ENCODE measurements around the gene RBM19. TPM values are rescaled to one million over a fixed set of nuclear protein-coding genes. Genes with fewer than 3 reads are reported as not detected.

Gene RBM19
- total and polyA plus RNA-seq, 2 donors (not counting 3 experiments of a cell fraction or from before 2014, with no cell fraction given): 13.2 to 34.4 TPM

DNA sequence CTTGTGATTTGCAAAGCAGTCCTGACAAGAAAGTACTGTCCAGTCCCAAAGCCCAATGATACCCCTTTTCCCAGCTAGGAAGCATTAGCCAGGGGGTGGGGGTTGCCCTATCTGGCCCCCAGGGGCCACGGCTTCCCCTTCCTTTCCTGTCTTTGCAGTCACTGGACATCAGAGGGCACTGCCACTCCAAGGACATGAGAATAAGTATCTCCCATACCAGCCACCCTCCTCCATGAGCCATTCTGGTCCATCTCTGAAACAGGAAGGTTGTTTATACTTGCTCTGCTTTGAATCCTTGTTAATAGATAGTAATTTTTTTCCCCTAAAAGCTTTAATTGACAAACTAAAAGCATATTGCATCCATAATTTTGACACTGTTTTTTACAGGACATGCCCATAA, 29.7 kb downstream of the RBM19 start:
- DNase-seq (ENCODE audit: low read depth, low spot score): no peak
- Histone ChIP-seq H3K9ac (replicated peaks; ENCODE audit: extremely low read depth, insufficient read depth, low read length) (no peak overlapping the region), H3K9me1 (replicated peaks; ENCODE audit: control insufficient read depth, extremely low read depth, insufficient read depth, low read length) (no peaks in the 10 kb centered on the region), H3K4me2 (ENCODE audit: insufficient read depth, low read length) (no peak overlapping the region), H3K4me3 (replicated peaks in 1 of 3; ENCODE audit: insufficient read depth in 1 of 3, low read depth in 1 of 3, low read length in 3 of 3) (no peak overlapping the region), H3K79me2 (ENCODE audit: control insufficient read depth, insufficient read depth, low read length) (no peaks in the 10 kb centered on the region), H3K9me3 (replicated peaks; ENCODE audit: control insufficient read depth, insufficient read depth, low read length) (no peaks in the 10 kb centered on the region), H3K27ac (ENCODE audit: insufficient read depth, low read depth, low read length) (no peak overlapping the region), H2AFZ (ENCODE audit: low read depth, low read length) (no peak overlapping the region), H4K20me1 (replicated peaks; ENCODE audit: control insufficient read depth, extremely low read depth, insufficient read depth, low read length) (no peaks in the 10 kb centered on the region), H3K27me3 (ENCODE audit: control insufficient read depth in 2 of 2, insufficient read depth in 2 of 2, low read length in 2 of 2) (no peaks in the 10 kb centered on the region), H3K36me3 (ENCODE audit: control insufficient read depth in 2 of 2, extremely low read depth in 1 of 2, insufficient read depth in 2 of 2, low read length in 2 of 2) (peaks cover 7 to 11% of the 10 kb centered on the region in 2 experiments), H3K4me1 (ENCODE audit: control insufficient read depth, extremely low read depth, insufficient read depth, low read length) (peaks cover 16% of the 10 kb centered on the region)
- CTCF ChIA-PET: no interaction called here
- dilution Hi-C loops (cut with MboI; ENCODE audit: extremely low pct_ligation_motif_present, low sequenced_read_pairs): no loop called here
- TF ChIP-seq EZH2 (IDR thresholded peaks at IDR 0.05; ENCODE audit: borderline replicate concordance, low read depth, low read length, severe bottlenecking) (no peak), CTCF (IDR thresholded peaks at IDR 0.05; ENCODE audit: extremely low read depth in 1 of 2, insufficient read depth in 1 of 2, low read depth in 1 of 2, low read length in 2 of 2) (no peak), MAX (IDR thresholded peaks at IDR 0.05; ENCODE audit: insufficient read depth, insufficient read length) (no peak), POLR2A (IDR thresholded peaks at IDR 0.05; ENCODE audit: low read depth, low read length) (no peak), FOS (IDR thresholded peaks at IDR 0.05; ENCODE audit: borderline replicate concordance, insufficient read depth, low read length) (no peak), JUN (IDR thresholded peaks at IDR 0.05; ENCODE audit: borderline replicate concordance, insufficient read depth, insufficient read length, low read depth) (no peak), POLR2AphosphoS5 (IDR thresholded peaks at IDR 0.05; ENCODE audit: insufficient read depth, low read depth, low read length) (no peak), GATA2 (IDR thresholded peaks at IDR 0.05; ENCODE audit: insufficient read depth, insufficient read length, low read depth, low read length) (no peak), MYC (IDR thresholded peaks at IDR 0.05; ENCODE audit: low read depth, low read length) (no peak)
- POLR2A ChIA-PET: no interaction called here
- FAIRE-seq: no peak
- intact Hi-C loops (cut with micrococcal nuclease): no loop called here
- no TSS peak for BruUV-seq (replicated peaks)

Data from endothelial cell of umbilical vein (primary cell).